KBM-7 (cell line): Measurements from ENCODE around the gene ATRNL1.
"Not testable (repeated sequence)": the region's sequence is repeated elsewhere in the genome, so short reads cannot be mapped to it uniquely, and the experiment has no call there.

Experiments used
- DNase-seq: peaks from one replicate; pipeline ENCODE4 v3.0.0-alpha.2; 2015
- in situ Hi-C: fragments of 300-500 bp; cut with MboI; formaldehyde crosslinking; loops from 2 replicates; pipeline ENCODE4 v1.14.3; 2020; ENCODE audit warnings: low sequenced_read_pairs, low pct_unique_long_range_greater_than_20kb, mixed read lengths

The ATRNL1 gene

DNA sequence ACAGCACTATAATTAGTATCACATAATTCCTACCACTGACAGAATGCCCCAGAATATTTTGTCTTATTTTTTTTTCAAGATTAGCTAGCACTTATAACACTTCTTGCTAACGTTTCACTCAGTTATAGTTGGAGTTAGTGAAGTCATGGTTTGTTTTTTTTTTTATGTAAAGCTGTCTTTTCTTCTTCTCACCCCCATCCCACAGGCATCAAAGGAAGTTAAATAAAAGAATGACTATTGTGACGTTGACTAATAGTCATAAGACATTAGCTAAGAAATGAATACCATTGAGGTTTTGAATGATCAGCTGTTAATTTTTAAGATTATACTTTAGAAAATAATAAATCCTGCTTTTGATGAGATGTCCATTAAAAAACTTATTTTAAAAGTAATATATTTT lies 681.6 kb downstream of the ATRNL1 start:
- in situ Hi-C loops, result no loop called here
- DNase-seq, result no peak

- in situ Hi-C loops, result no loop called here
- no peak for DNase-seq
Measured at GRCh38 chr10:115777646-115778045, 684.5 kb downstream of the ATRNL1 start.

DNA sequence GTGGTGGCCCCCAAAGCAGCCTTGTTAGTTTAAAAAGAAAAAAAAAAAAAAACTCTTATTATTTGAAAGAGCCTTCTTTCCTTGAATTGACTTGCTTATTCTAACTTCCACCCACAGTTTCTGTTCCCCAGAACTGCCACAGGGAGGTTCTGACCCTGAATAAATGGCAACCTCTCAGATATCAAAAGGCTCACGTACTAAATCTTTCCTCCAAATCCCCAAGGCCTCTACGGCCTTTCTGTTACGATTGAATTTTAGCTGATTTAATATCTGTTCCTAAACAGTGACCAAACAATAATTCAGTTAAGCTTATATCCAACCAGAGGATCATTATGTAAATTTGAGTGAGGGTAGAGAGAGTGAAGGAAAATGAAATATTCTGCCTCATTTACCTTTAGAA lies 697.1 kb downstream of the ATRNL1 start:
- in situ Hi-C loops, result no loop called here
- no peak for DNase-seq

GRCh38 chr10:115795964-115796363 lies 702.8 kb downstream of the ATRNL1 start:
- in situ Hi-C loops, result no loop called here
- DNase-seq, result no peak

DNA sequence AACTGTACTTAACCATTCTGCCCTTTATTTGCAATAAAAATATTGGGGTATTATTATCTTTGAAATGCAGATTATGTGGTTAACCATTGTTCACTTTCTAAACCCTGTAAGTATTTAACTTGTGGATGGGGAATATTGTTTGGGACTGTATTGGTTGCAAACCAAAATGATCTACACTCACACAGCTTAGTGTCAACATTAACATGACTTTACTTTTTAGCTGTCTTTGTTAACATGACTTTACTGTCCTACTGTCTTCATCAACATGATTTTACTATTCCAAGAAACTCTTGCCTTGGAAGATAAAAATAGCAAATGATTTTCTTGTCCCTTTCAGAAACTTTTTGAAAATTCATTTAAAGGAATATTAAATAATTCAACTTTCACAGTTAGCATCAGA lies 708.3 kb downstream of the ATRNL1 start:
- no peak for DNase-seq
- in situ Hi-C loops, result no loop called here

DNA sequence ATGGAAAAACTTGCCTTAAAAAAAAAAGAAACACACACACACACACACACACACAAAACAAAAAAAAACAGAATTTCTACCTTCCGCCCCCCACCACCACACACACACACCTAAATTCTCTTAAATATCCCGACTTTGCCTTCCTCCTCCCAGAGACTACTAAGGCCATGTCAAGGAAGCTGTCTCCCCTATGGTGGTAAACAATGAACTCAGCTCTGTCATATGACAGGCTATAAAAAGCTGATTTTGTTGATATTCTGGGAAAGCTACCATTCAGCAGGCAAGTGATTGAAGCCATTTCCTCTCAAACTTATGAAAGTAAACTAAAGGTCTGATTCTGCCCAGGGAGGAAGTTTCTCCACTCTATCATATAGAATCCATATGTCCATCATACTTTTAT lies 708.8 kb downstream of the ATRNL1 start:
- no peak for DNase-seq
- in situ Hi-C loops, result no loop called here

GRCh38 chr10:115802911-115803310 lies 709.7 kb downstream of the ATRNL1 start:
- no peak for DNase-seq
- in situ Hi-C loops, result no loop called here

GRCh38 chr10:115814542-115814941 lies 721.4 kb downstream of the ATRNL1 start:
- in situ Hi-C loops, result no loop called here

GRCh38 chr10:115818012-115818411 lies 724.8 kb downstream of the ATRNL1 start:
- in situ Hi-C loops, result no loop called here
- DNase-seq, result no peak

More at GRCh38 chr10:115814542-115814941, 721.4 kb downstream of the ATRNL1 start:
- no peak for DNase-seq

DNA sequence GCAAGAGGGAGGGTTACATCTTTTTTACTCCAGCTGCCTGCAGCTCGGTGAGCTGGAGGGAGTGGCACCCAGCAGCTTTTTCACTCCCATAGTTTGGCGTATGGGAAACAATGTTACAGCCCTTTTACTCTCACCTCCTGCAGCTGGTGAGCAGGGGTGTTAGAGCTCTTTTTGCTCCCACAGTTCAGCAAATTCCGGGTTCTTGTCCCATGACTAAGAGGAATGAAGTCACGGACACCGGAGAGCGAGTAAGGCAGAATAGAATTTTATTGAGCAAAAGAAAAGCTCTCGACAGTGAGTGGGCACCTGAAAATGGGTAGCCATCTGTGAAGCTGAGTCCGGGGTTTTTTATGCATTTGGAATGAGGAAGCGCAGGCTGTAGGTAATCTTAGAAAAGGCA lies 733.2 kb downstream of the ATRNL1 start:
- in situ Hi-C loops, result no loop called here
- no peak for DNase-seq

GRCh38 chr10:115827231-115828009 lies 734.3 kb downstream of the ATRNL1 start:
- in situ Hi-C loops, result no loop called here
- DNase-seq, result no peak

GRCh38 chr10:115828182-115828581 lies 735.0 kb downstream of the ATRNL1 start:
- in situ Hi-C loops, DNase-seq: not testable (repeated sequence)

GRCh38 chr10:115829521-115830205 lies 736.5 kb downstream of the ATRNL1 start:
- DNase-seq, result no peak
- in situ Hi-C loops, result no loop called here

DNA sequence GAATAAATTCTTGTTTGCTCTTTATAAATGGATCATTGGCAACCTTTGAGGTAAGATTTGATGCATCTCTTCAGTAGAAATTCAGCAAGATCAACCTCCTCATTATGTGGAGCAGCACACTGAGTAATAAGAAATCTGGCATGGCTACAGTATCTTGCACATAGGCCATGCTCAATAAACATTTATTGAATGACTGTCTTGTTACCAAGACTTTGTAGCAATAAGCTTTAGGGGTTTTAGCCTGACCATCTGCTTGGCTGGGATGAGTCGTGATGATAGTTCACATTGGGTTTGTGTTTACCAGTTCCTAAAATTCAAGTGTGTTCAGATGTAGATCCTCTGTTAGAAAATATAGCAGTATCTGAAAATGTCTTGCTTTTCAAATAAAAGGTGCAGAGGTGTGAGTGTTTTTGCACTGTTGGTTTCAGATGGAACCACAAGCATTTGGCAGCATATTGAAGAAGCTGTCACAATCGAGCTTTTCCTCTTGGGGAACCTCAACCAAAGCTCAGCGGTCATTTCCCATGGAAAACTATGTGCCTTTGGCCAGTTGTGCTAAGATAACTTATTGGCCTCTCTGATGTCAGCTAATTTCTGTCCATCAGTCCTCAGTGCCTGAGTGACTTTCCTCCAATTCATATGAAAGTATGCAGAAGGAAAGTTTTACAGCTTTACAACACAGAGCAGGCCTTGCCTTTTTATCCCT lies 737.3 kb downstream of the ATRNL1 start:
- in situ Hi-C loops, result no loop called here
- DNase-seq, result no peak

DNA sequence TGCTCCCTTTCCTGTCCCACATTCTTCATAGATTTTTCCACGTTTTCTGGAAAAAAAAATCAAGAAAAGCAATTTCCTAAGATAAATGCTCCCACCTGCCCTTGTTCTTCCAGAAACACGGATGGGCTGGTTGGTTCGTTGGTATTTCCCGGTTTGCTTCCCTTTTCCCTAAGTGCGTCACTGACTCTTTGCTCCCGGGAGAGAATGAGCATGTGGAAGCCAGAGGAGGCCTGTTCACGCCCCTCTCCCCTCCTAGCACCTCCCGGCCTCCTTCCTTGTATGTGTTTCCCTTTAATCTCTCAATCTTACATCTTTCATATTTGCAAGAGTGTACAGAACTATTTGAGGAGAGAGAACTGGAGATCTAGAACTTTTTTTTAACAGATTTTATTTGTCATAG lies 737.9 kb downstream of the ATRNL1 start:
- DNase-seq, result no peak
- in situ Hi-C loops, result no loop called here

- DNase-seq, result no peak
- in situ Hi-C loops, result no loop called here
Measured at GRCh38 chr10:115833119-115833518, 740.0 kb downstream of the ATRNL1 start.

DNA sequence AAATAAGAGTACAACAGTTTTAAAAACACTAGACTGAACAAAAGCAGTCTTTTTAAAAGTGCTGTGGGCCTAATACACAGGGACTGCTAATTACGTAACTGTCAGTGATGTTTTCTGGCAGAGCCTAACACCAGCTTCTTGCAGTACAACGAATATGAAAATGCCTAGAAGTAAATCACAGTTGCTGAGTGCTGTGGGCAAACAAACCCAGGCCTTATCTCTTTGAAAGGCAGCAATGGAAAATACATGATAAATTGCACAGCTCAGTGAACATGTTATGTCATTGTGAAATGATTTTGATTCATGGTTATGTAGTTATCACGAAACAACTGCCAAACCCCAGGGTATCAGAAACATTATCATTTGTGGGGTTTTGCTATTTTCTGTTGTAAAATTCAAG lies 751.4 kb downstream of the ATRNL1 start:
- no peak for DNase-seq
- in situ Hi-C loops, result no loop called here

- in situ Hi-C loops, result no loop called here
- no peak for DNase-seq
Measured at GRCh38 chr10:115845921-115846320, 752.8 kb downstream of the ATRNL1 start.

GRCh38 chr10:115846528-115846927 lies 753.4 kb downstream of the ATRNL1 start:
- no peak for DNase-seq
- in situ Hi-C loops, result no loop called here

GRCh38 chr10:115849197-115849596 lies 756.0 kb downstream of the ATRNL1 start:
- in situ Hi-C loops, result no loop called here
- DNase-seq, result no peak
